CD4-positive, alpha-beta T cell (primary cell): ENCODE measurements around the gene SAP30BP. TPM values are rescaled to one million over a fixed set of nuclear protein-coding genes. Genes with fewer than 3 reads are reported as not detected.

Source experiments
- ATAC-seq: fragments of 200-7000 bp; cut with Tn5 transposase; one replicate; pipeline ENCODE4 v1.10.0; 2022; ENCODE audit warnings: mild to moderate bottlenecking; ENCODE audit not compliant: poor library complexity
- CTCF ChIA-PET: fragments of 350-600 bp; sonication (Branson Sonifier 250); formaldehyde crosslinking; loops from one replicate; lab custom pipeline; 2021; ENCODE audit warnings: antibody characterized with exemption, inconsistent platforms; lab: Charles Lee
- POLR2A ChIA-PET: fragments of 350-600 bp; sonication (Branson Sonifier 250); formaldehyde crosslinking; loops from one replicate; lab custom pipeline; 2021; ENCODE audit warnings: antibody characterized with exemption, inconsistent platforms; lab: Charles Lee
- DNase-seq, 14 experiments: peaks; one replicate each; pipeline ENCODE4 v3.0.0-alpha.2; 2013 to 2020; ENCODE audit warnings: mixed read lengths in 2 of 14
- H3K27ac ChIP-seq, 2 donors: one replicate each; pipeline versions ENCODE4 v1.5.1 to v1.7.0; 2013; ENCODE audit warnings: low read length in 2 of 2, low read depth in 1 of 2, mild to moderate bottlenecking in 1 of 2
- H3K27me3 ChIP-seq, 2 experiments: 1 replicate in 1 of 2; 2 replicates in 1 of 2; pipeline versions ENCODE4 v1.6.1 to v1.7.0; 2013; ENCODE audit warnings: low read length in 2 of 2, control low read depth in 1 of 2, mild to moderate bottlenecking in 1 of 2, moderate library complexity in 1 of 2; ENCODE audit not compliant: insufficient read depth in 2 of 2, control insufficient read depth in 1 of 2
- H3K36me3 ChIP-seq: one replicate; pipeline ENCODE4 v1.6.1; 2013; ENCODE audit warnings: low read length, control low read depth; ENCODE audit not compliant: insufficient read depth
- H3K4me1 ChIP-seq: one replicate; pipeline ENCODE4 v1.6.1; 2013; ENCODE audit warnings: low read length, control low read depth; ENCODE audit not compliant: insufficient read depth
- H3K4me3 ChIP-seq: one replicate; pipeline ENCODE4 v1.5.1; 2013; ENCODE audit warnings: mild to moderate bottlenecking, low read length, moderate library complexity
- H3K9me3 ChIP-seq, 2 experiments: 1 replicate in 1 of 2; 2 replicates in 1 of 2; pipeline versions ENCODE4 v1.6.1 to v1.7.0; 2013; ENCODE audit warnings: low read length in 2 of 2, mild to moderate bottlenecking in 2 of 2, control low read depth in 1 of 2, moderate library complexity in 1 of 2; ENCODE audit not compliant: control insufficient read depth in 1 of 2, insufficient read depth in 1 of 2
- H3K27ac Mint-ChIP-seq: one replicate; pipeline ENCODE4 v1.8.0; 2020; ENCODE audit warnings: mixed read lengths
- H3K27me3 Mint-ChIP-seq: one replicate; pipeline ENCODE4 v1.8.0; 2021; ENCODE audit warnings: mixed read lengths
- H3K36me3 Mint-ChIP-seq: one replicate; pipeline ENCODE4 v1.8.0; 2021; ENCODE audit warnings: low read depth, mixed read lengths
- H3K4me1 Mint-ChIP-seq: one replicate; pipeline ENCODE4 v1.8.0; 2021; ENCODE audit warnings: low read depth, mixed read lengths
- H3K4me3 Mint-ChIP-seq: one replicate; pipeline ENCODE4 v1.8.0; 2020; ENCODE audit warnings: mild to moderate bottlenecking, mixed read lengths
- H3K9me3 Mint-ChIP-seq: one replicate; pipeline ENCODE4 v1.8.0; 2020; ENCODE audit warnings: mixed read lengths
- intact Hi-C, 2 experiments: fragments of 100-400 bp; cut with DNase I in 1 of 2; cut with micrococcal nuclease in 1 of 2; formaldehyde crosslinking; loops; one replicate each; pipeline versions ENCODE4 v1.15.1 to v1.9.0; 2023 to 2025; cut with DNase I, micrococcal nuclease
- total RNA-seq, 174 experiments: library from RNA in 2 of 174; stranded (reverse) in 2 of 174; gene quantifications; one replicate each; pipeline ENCODE4 v1.2.3 and lab custom pipeline; 2021 to 2026
- TF ChIP-seq, protein P1 (sequence below): fragments of 200-600 bp; IDR thresholded peaks from one replicate; pipeline ENCODE4 v1.8.0; 2022; ENCODE audit warnings: antibody characterized with exemption, mild to moderate bottlenecking

The SAP30BP gene
- total RNA-seq, 2 experiments from 2014 or later, result 209 to 227 TPM

- Mint-ChIP-seq H3K27me3 (no peaks in the 10 kb centered on the region), H3K36me3 (no peaks in the 10 kb centered on the region), H3K4me1 (no peaks in the 10 kb centered on the region), H3K9me3 (no peaks in the 10 kb centered on the region), H3K27ac (no peak overlapping the region), H3K4me3 (no peak overlapping the region)
- CTCF ChIA-PET, result interaction anchor here (1.7 kb wide), 1 partner anchor 8 kb away, joined by 4 read pairs; no protein-coding TSS in a partner anchor
- Histone ChIP-seq H3K27ac (no peak overlapping the region), H3K9me3 (no peaks in the 10 kb centered on the region), H3K4me1 (peaks cover 3% of the 10 kb centered on the region), H3K4me3 (no peak overlapping the region), H3K36me3 (no peaks in the 10 kb centered on the region), H3K27me3 (no peaks in the 10 kb centered on the region)
- POLR2A ChIA-PET, result no interaction called here
- intact Hi-C loops, result no loop called here
- DNase-seq (peak in 1 of 14 experiments; percentile 18), ATAC-seq (no peak)
- TF ChIP-seq, protein P1, sequence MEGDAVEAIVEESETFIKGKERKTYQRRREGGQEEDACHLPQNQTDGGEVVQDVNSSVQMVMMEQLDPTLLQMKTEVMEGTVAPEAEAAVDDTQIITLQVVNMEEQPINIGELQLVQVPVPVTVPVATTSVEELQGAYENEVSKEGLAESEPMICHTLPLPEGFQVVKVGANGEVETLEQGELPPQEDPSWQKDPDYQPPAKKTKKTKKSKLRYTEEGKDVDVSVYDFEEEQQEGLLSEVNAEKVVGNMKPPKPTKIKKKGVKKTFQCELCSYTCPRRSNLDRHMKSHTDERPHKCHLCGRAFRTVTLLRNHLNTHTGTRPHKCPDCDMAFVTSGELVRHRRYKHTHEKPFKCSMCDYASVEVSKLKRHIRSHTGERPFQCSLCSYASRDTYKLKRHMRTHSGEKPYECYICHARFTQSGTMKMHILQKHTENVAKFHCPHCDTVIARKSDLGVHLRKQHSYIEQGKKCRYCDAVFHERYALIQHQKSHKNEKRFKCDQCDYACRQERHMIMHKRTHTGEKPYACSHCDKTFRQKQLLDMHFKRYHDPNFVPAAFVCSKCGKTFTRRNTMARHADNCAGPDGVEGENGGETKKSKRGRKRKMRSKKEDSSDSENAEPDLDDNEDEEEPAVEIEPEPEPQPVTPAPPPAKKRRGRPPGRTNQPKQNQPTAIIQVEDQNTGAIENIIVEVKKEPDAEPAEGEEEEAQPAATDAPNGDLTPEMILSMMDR, result no peak
Measured at GRCh38 chr17:75739801-75740200, 72.7 kb downstream of the SAP30BP start.

DNA sequence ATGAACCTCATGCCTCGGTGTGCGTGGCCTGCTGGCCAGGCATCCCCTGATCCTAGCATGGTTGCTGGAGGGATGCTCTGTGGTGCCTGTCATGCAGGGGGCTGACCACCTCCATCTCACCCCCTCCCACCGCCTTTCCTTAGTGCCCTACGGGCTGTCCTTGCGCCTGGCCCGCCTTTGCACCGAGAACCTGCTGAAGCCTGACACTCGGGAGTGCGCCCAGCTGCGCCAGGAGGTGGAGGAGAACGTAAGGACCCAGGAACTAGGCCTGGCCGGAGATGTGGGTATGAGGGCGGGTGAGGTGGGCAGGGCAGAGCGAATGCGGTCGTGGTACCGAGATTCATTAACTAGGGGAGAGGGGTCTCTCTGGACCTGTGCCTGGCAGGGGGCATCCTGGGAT is 73.1 kb downstream of the SAP30BP start:
- no peaks in the 10 kb centered on the region for H3K36me3 Mint-ChIP-seq
- no peaks in the 10 kb centered on the region for H3K9me3 Mint-ChIP-seq
- no peak for ATAC-seq
- CTCF ChIA-PET, result no interaction called here
- H3K27me3 Mint-ChIP-seq, result no peaks in the 10 kb centered on the region
- H3K4me1 Mint-ChIP-seq, result no peaks in the 10 kb centered on the region
- Histone ChIP-seq H3K4me3 (no peak overlapping the region), H3K27me3 (no peaks in the 10 kb centered on the region), H3K4me1 (peaks cover 3% of the 10 kb centered on the region), H3K9me3 (no peaks in the 10 kb centered on the region), H3K27ac (no peak overlapping the region), H3K36me3 (no peaks in the 10 kb centered on the region)
- no peak overlapping the region for H3K27ac Mint-ChIP-seq
- DNase-seq, result no peak
- intact Hi-C loops, result no loop called here
- TF ChIP-seq, protein P1, result no peak
- POLR2A ChIA-PET, result no interaction called here
- no peak overlapping the region for H3K4me3 Mint-ChIP-seq

- no peaks in the 10 kb centered on the region for H3K9me3 ChIP-seq
- H3K27me3 ChIP-seq, result no peaks in the 10 kb centered on the region
- intact Hi-C loops, result no loop called here
- TF ChIP-seq, protein P1, result no peak
- DNase-seq (peak in 1 of 14 experiments; percentile 12), ATAC-seq (no peak)
- Mint-ChIP-seq H3K27ac (no peak overlapping the region), H3K9me3 (no peaks in the 10 kb centered on the region), H3K4me3 (no peak overlapping the region), H3K4me1 (no peaks in the 10 kb centered on the region), H3K36me3 (no peaks in the 10 kb centered on the region), H3K27me3 (no peaks in the 10 kb centered on the region)
- H3K27ac ChIP-seq, result no peak overlapping the region
- H3K4me3 ChIP-seq, result no peak overlapping the region
- CTCF ChIA-PET, result interaction anchor here (1.5 kb wide), 1 partner anchor 13 kb away, joined by 3 read pairs; no protein-coding TSS in a partner anchor
- H3K36me3 ChIP-seq, result no peaks in the 10 kb centered on the region
- POLR2A ChIA-PET, result no interaction called here
- peaks cover 3% of the 10 kb centered on the region for H3K4me1 ChIP-seq
Measured at GRCh38 chr17:75740631-75741077, 73.5 kb downstream of the SAP30BP start.
